Calu3 (cell line): ENCODE results near the gene ROCK2. TPM values are rescaled to one million over a fixed set of nuclear protein-coding genes. Genes with fewer than 3 reads are reported as not detected.

Source experiments
- BruUV-seq: library from RNA; stranded (reverse); fragments of 400-500 nt; replicated peaks from 2 replicates; lab custom pipeline; 2021; lab: Mats Ljungman, UMichigan
- CTCF ChIA-PET: fragments of 300-600 bp; sonication (Branson Sonifier 250); formaldehyde crosslinking; loops from one replicate; lab custom pipeline; 2022; ENCODE audit warnings: antibody characterized with exemption; lab: Charles Lee
- DNase-seq: peaks from one replicate; pipeline ENCODE4 v3.0.0; 2022
- H3K27ac Mint-ChIP-seq: one replicate; pipeline ENCODE4 v1.8.0; 2022; ENCODE audit warnings: mixed read lengths; ENCODE audit not compliant: unreplicated experiment
- H3K27me3 Mint-ChIP-seq: one replicate; pipeline ENCODE4 v1.8.0; 2022; ENCODE audit warnings: mixed read lengths; ENCODE audit not compliant: unreplicated experiment
- H3K36me3 Mint-ChIP-seq: one replicate; pipeline ENCODE4 v1.8.0; 2022; ENCODE audit warnings: mild to moderate bottlenecking, moderate library complexity, mixed read lengths; ENCODE audit not compliant: insufficient read depth, unreplicated experiment
- H3K4me1 Mint-ChIP-seq: one replicate; pipeline ENCODE4 v1.8.0; 2022; ENCODE audit warnings: mild to moderate bottlenecking, low read depth, mixed read lengths; ENCODE audit not compliant: unreplicated experiment
- H3K4me3 Mint-ChIP-seq: one replicate; pipeline ENCODE4 v1.8.0; 2022; ENCODE audit warnings: mild to moderate bottlenecking, low read depth, moderate library complexity, mixed read lengths; ENCODE audit not compliant: unreplicated experiment
- H3K9me3 Mint-ChIP-seq: one replicate; pipeline ENCODE4 v1.8.0; 2022; ENCODE audit warnings: low read depth, mixed read lengths; ENCODE audit not compliant: unreplicated experiment
- intact Hi-C: fragments of 100-400 bp; cut with micrococcal nuclease; formaldehyde crosslinking; loops from one replicate; pipeline ENCODE4 v1.10.0; 2022; ENCODE audit not compliant: unreplicated experiment
- total RNA-seq: library from RNA; stranded (reverse); gene quantifications from 2 replicates; pipeline ENCODE4 v1.2.3, GENCODE V29; 2022
- TF ChIP-seq, protein P1 (sequence below): fragments of 200-600 bp; IDR thresholded peaks from one replicate; pipeline ENCODE4 v1.8.0; 2022; ENCODE audit warnings: antibody characterized with exemption; ENCODE audit not compliant: unreplicated experiment

Gene ROCK2
- total RNA-seq, 1 experiment from 2014 or later = 35.3 TPM

DNA sequence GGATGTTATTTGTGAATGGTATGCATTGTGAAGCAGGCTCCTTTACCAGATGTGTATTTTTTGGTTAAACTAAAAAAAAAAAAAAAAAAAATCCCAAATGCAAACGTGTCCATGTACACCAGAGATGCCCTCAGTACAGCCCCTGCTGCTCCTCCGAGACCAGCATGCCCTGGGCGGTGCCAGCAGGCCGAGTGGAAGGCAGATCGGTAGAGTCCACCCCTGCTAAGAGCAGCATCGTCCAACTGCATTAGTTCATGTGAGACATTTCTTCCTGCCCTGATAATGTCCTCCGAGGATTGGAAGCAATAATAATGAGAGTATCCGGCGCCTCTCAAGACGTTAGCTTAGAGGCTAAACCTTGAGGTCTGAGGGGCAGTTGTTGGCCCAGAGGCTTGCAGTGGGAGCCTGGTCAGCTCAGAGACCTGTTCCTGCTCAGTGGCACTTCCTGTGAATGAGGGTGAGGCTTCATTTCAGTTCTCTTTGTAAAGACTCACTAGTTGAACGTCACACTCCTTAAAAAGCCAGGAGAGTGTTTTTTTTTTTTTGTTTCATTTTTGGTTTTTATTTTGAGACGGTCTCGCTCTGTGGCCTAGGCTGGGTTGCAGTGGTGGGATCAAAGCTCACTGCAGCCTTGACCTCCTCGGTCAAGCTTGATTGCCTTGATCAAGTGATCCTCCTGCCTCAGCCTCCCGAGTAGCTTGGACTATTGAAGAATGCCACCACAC is 183.5 kb downstream of the ROCK2 start:
- no TSS peak for BruUV-seq
- H3K27me3 Mint-ChIP-seq = no peaks in the 10 kb centered on the region
- TF ChIP-seq, protein P1, sequence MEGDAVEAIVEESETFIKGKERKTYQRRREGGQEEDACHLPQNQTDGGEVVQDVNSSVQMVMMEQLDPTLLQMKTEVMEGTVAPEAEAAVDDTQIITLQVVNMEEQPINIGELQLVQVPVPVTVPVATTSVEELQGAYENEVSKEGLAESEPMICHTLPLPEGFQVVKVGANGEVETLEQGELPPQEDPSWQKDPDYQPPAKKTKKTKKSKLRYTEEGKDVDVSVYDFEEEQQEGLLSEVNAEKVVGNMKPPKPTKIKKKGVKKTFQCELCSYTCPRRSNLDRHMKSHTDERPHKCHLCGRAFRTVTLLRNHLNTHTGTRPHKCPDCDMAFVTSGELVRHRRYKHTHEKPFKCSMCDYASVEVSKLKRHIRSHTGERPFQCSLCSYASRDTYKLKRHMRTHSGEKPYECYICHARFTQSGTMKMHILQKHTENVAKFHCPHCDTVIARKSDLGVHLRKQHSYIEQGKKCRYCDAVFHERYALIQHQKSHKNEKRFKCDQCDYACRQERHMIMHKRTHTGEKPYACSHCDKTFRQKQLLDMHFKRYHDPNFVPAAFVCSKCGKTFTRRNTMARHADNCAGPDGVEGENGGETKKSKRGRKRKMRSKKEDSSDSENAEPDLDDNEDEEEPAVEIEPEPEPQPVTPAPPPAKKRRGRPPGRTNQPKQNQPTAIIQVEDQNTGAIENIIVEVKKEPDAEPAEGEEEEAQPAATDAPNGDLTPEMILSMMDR = no peak
- no peak for DNase-seq
- no peaks in the 10 kb centered on the region for H3K4me1 Mint-ChIP-seq
- H3K4me3 Mint-ChIP-seq = no peak overlapping the region
- no peak overlapping the region for H3K27ac Mint-ChIP-seq
- CTCF ChIA-PET = interaction anchor here (0.7 kb wide), 1 partner anchor 214 kb away, joined by 3 read pairs; no protein-coding TSS in a partner anchor
- intact Hi-C loops = no loop called here
- no peaks in the 10 kb centered on the region for H3K9me3 Mint-ChIP-seq
- H3K36me3 Mint-ChIP-seq = peaks cover 3% of the 10 kb centered on the region

DNA sequence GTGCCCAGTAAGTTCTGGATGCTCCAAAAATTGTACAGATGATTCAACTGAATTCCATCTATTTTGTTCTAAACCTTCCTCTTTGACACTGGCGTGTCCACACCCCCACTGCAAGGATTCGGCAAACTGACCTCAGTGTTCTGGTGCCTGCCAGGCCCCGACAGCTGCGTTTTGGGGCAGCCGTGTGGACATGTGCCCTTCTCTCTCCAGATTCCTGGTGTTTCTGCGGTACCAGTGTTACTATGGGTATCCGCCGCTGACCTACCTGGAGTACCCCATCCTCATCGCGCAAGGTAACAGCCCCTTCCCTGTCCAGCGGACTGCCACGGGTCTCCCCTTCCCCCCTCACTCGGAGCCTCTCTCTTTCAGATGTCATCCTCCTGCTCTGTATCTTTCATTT is 184.2 kb downstream of the ROCK2 start:
- H3K27ac Mint-ChIP-seq = no peak overlapping the region
- no peaks in the 10 kb centered on the region for H3K9me3 Mint-ChIP-seq
- H3K36me3 Mint-ChIP-seq = peaks cover 9% of the 10 kb centered on the region
- CTCF ChIA-PET = no interaction called here
- no peaks in the 10 kb centered on the region for H3K27me3 Mint-ChIP-seq
- DNase-seq = no peak
- no peak overlapping the region for H3K4me3 Mint-ChIP-seq
- intact Hi-C loops = no loop called here
- BruUV-seq = no TSS peak
- TF ChIP-seq, protein P1 = no peak
- H3K4me1 Mint-ChIP-seq = no peaks in the 10 kb centered on the region

DNA sequence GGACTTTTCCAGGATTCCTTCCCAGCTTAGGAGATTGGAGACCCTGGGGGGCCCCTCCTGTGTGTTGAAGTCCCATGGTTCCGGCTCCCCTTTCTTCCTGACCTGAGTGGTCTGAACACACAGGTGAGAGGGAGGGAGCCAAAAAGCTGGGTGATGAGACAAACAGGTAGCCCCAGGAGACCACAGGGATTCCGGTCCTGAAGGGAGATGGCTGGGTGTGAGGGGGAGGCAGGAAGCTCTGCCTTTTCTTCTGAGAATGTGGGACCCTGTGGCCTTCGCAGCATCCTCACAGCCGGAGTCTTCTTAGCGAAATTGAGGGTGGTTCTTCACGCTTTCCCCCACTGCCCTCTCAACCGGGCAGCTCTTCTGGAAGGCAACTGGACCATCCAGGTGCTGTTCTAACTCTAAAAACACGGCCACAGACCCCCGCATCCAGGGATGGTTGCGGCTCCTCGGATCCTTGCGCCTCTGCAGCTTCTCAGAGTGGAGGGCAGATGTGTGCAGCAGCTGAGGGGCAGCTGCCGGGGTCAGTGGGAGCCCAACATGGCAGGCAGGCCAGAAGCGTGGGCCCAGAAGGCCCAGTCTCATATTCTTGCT is 184.8 kb downstream of the ROCK2 start:
- Mint-ChIP-seq H3K36me3 (peaks cover 15% of the 10 kb centered on the region), H3K27me3 (no peaks in the 10 kb centered on the region), H3K9me3 (no peaks in the 10 kb centered on the region), H3K4me3 (no peak overlapping the region), H3K4me1 (no peaks in the 10 kb centered on the region), H3K27ac (no peak overlapping the region)
- DNase-seq = no peak
- TF ChIP-seq, protein P1 = no peak
- CTCF ChIA-PET = no interaction called here
- intact Hi-C loops = no loop called here
- no TSS peak for BruUV-seq

DNA sequence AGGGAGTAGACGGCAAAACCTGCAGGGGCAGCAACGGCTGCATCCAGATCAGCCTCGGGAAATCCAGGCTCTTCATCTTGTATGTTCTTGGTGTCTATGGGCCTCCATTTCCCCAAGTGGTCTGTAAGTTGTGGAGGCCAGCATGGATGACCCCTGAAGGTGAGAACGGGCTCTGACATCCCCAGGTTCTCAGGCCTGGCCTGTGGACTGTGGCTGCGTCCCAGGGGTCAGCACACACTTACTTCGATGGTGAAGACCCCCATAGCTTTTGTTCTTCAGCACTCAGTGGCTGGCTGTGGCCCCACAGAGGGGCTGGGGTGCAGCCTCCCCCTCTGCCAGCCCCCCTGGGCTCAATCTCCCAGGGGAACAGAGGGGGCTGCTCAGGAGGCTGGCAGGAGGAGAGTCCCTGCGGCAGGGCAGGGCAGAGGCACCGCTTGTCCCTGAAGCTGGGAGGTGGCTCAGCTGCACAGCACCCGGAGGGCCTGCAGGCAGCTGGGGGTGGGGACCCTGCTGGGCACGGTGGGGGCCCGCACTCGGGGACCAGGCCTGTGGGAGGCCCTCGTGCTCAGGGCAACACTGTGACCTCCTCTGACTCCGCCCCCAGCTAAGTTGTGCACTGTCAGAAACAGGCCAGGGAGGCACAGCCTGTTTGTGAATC is 185.4 kb downstream of the ROCK2 start:
- Mint-ChIP-seq H3K4me1 (no peaks in the 10 kb centered on the region), H3K4me3 (no peak overlapping the region), H3K27me3 (no peaks in the 10 kb centered on the region), H3K9me3 (no peaks in the 10 kb centered on the region), H3K27ac (no peak overlapping the region), H3K36me3 (peaks cover 16% of the 10 kb centered on the region)
- no peak for DNase-seq
- TF ChIP-seq, protein P1 = no peak
- BruUV-seq = no TSS peak
- intact Hi-C loops = no loop called here
- CTCF ChIA-PET = no interaction called here
